Spinal cord (tissue), 10 donors: ENCODE measurements around the gene CNFN. TPM values are rescaled to one million over a fixed set of nuclear protein-coding genes. Genes with fewer than 3 reads are reported as not detected.

Experiments
- DNase-seq, 6 donors: peaks; one replicate each; pipeline versions ENCODE4 v3.0.0 to v3.0.0-alpha.2; 2013 to 2015; ENCODE audit warnings: low spot score in 6 of 6, low read depth in 4 of 6
- H3K27ac ChIP-seq: one replicate; pipeline ENCODE4 v1.5.1; 2013; ENCODE audit warnings: low read depth, low read length, control low read depth
- H3K27me3 ChIP-seq: one replicate; pipeline ENCODE4 v1.6.1; 2013; ENCODE audit warnings: low read length; ENCODE audit not compliant: control insufficient read depth, insufficient read depth
- H3K36me3 ChIP-seq: one replicate; pipeline ENCODE4 v1.6.1; 2013; ENCODE audit warnings: low read length; ENCODE audit not compliant: control insufficient read depth, insufficient read depth
- H3K4me1 ChIP-seq: one replicate; pipeline ENCODE4 v1.6.1; 2013; ENCODE audit warnings: low read length; ENCODE audit not compliant: control insufficient read depth, insufficient read depth
- H3K4me3 ChIP-seq: one replicate; pipeline ENCODE4 v1.5.1; 2013; ENCODE audit warnings: low read depth, low read length, control low read depth
- H3K9me3 ChIP-seq: one replicate; pipeline ENCODE4 v1.6.1; 2013; ENCODE audit warnings: low read length; ENCODE audit not compliant: control insufficient read depth, insufficient read depth
- WGBS: methylation state at CpG from one replicate; pipeline ENCODE4 v1.1.5; 2013; ENCODE audit warnings: missing lambda C conversion rate; ENCODE audit not compliant: insufficient coverage; 5-methylcytosine and 5-hydroxymethylcytosine counted together
- polyA plus RNA-seq, 2 donors: library from polyadenylated mRNA; unstranded; fragments of 120-200 nt; gene quantifications; one replicate each; pipeline ENCODE4 v1.2.1, GENCODE V29; 2013; ENCODE audit not compliant: insufficient read length in 2 of 2
- total RNA-seq, 2 donors: library from RNA; depleted of rRNA in 1 of 2; stranded (reverse); fragments of 120-200 nt in 1 of 2; fragments of >200 nt in 1 of 2; gene quantifications; one replicate each; pipeline versions ENCODE4 v1.2.3 to v1.2.4, GENCODE V29; 2013 to 2014
- donor health status: healthy.

CNFN gene
- total and polyA plus RNA-seq, 4 donors: 0.50 to 3.1 (median 2.1) TPM

GRCh38 chr19:42400404-42400803, 10.3 kb upstream of the CNFN start:
- H3K36me3 ChIP-seq: peaks cover 13% of the 10 kb centered on the region
- H3K4me3 ChIP-seq: no peak overlapping the region
- H3K27me3 ChIP-seq: no peaks in the 10 kb centered on the region
- WGBS: 100% methylated on average over 1 of the region's 1 CpG
- DNase-seq: no peak
- no peak overlapping the region for H3K27ac ChIP-seq
- H3K4me1 ChIP-seq: peaks cover 48% of the 10 kb centered on the region
- H3K9me3 ChIP-seq: no peaks in the 10 kb centered on the region

GRCh38 chr19:42397263-42398166, 7.4 kb upstream of the CNFN start:
- DNase-seq: no peak
- Histone ChIP-seq H3K36me3 (peaks cover under 1% of the 10 kb centered on the region), H3K27me3 (no peaks in the 10 kb centered on the region), H3K9me3 (no peaks in the 10 kb centered on the region), H3K4me3 (peak overlapping the region; percentile 63), H3K4me1 (peaks cover 42% of the 10 kb centered on the region), H3K27ac (peak overlapping the region; percentile 84)
- WGBS: 16% methylated on average over 25 of the region's 25 CpGs

GRCh38 chr19:42396381-42397262, 6.5 kb upstream of the CNFN start:
- no peaks in the 10 kb centered on the region for H3K36me3 ChIP-seq
- H3K27ac ChIP-seq: peak overlapping the region; percentile 84
- H3K4me3 ChIP-seq: peak overlapping the region; percentile 63
- H3K9me3 ChIP-seq: no peaks in the 10 kb centered on the region
- WGBS: 1% methylated on average over 42 of the region's 42 CpGs
- H3K27me3 ChIP-seq: no peaks in the 10 kb centered on the region
- peaks cover 35% of the 10 kb centered on the region for H3K4me1 ChIP-seq
- DNase-seq: peak; percentile 96 to 100 (median 98)

DNA sequence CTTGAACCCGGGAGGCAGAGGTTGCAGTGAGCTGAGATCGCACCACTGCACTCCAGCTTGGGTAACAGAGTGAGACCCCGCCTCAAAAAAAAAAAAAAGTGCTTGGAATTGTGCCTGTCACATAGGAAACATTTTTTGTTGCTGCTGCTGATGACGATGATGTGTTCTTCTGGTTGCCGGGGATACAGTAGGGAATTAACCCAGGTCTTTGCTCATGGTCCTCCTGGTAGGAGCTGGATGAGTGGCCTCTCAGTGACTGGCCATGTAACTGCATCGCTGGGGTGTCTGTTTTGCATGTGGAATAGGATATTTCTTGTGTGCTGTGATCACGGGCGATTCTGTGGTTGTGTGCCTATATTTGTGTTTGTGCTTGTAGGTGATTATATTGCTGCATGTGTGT, 4.7 kb upstream of the CNFN start:
- H3K4me3 ChIP-seq: no peak overlapping the region
- H3K9me3 ChIP-seq: no peaks in the 10 kb centered on the region

GRCh38 chr19:42392165-42392564, 2.1 kb upstream of the CNFN start:
- 87% methylated on average over 3 of the region's 4 CpGs for WGBS

More for the DNA sequence above, 4.7 kb upstream of the CNFN start:
- Histone ChIP-seq H3K27ac (no peak overlapping the region), H3K27me3 (peaks cover 10% of the 10 kb centered on the region), H3K4me1 (peaks cover 29% of the 10 kb centered on the region), H3K36me3 (no peaks in the 10 kb centered on the region)
- 79% methylated on average over 8 of the region's 8 CpGs for WGBS
- no peak for DNase-seq

GRCh38 chr19:42388851-42389489, 1.1 kb downstream of the CNFN start:
- peaks cover 14% of the 10 kb centered on the region for H3K27me3 ChIP-seq
- 82% methylated on average over 16 of the region's 20 CpGs for WGBS
- DNase-seq: no peak

More at GRCh38 chr19:42392165-42392564, 2.1 kb upstream of the CNFN start:
- peaks cover 14% of the 10 kb centered on the region for H3K27me3 ChIP-seq
- peaks cover 19% of the 10 kb centered on the region for H3K4me1 ChIP-seq
- no peak for DNase-seq
- no peak overlapping the region for H3K4me3 ChIP-seq
- no peaks in the 10 kb centered on the region for H3K36me3 ChIP-seq
- no peak overlapping the region for H3K27ac ChIP-seq
- no peaks in the 10 kb centered on the region for H3K9me3 ChIP-seq

DNA sequence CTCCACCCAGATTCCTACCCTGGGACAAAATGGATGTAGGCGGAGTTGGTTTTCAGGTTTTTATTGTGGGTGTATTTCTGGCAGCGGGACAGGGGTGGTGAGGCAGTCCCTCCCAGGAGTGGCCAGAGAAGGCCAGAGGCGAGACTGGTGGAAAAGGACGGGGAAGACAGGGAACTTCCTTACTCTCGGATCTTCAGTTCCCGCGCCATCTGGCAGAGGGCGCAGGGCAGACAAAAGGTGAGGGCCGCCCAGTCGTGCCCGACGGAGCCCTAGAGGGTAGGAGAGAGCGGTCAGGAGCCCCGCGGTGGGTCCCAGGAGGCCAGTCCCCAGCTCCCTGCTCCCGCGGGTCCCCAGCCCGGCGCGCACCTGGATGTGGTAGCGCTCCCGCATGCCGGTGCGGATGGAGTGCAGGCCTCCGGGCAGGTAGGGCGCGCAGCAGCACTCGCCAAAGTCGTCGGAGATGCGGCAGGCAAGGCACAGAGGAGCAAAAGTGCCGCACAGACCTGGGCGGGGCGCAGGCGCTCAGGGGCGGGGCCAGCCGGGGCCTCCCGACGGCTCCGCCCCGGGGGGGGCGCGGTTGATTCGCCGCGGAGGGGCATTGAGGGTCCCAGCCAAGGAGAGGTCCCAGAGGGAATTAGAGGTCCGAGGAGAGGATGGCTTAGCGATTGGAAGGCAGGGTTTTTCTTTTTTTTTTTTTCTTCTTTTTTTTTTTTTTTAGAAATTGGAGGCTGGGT, 3.0 kb downstream of the CNFN start:
- H3K9me3 ChIP-seq: no peaks in the 10 kb centered on the region
- H3K27ac ChIP-seq: no peak overlapping the region
- no peaks in the 10 kb centered on the region for H3K36me3 ChIP-seq
- H3K27me3 ChIP-seq: peaks cover 14% of the 10 kb centered on the region
- peak overlapping the region; percentile 37 for H3K4me3 ChIP-seq
- peaks cover 11% of the 10 kb centered on the region for H3K4me1 ChIP-seq
- DNase-seq: peak in 2 of 6 donors; percentile 46 to 60
- 2% methylated on average over 41 of the region's 48 CpGs for WGBS

More at GRCh38 chr19:42388851-42389489, 1.1 kb downstream of the CNFN start:
- H3K9me3 ChIP-seq: no peaks in the 10 kb centered on the region
- H3K27ac ChIP-seq: no peak overlapping the region
- no peaks in the 10 kb centered on the region for H3K36me3 ChIP-seq
- H3K4me3 ChIP-seq: no peak overlapping the region
- peaks cover 11% of the 10 kb centered on the region for H3K4me1 ChIP-seq

GRCh38 chr19:42380155-42380554, 9.9 kb downstream of the CNFN start:
- 74% methylated on average over 5 of the region's 6 CpGs for WGBS
- Histone ChIP-seq H3K4me3 (no peak overlapping the region), H3K27ac (no peak overlapping the region), H3K27me3 (no peaks in the 10 kb centered on the region), H3K4me1 (peaks cover 4% of the 10 kb centered on the region), H3K36me3 (peaks cover 22% of the 10 kb centered on the region), H3K9me3 (no peaks in the 10 kb centered on the region)
- no peak for DNase-seq
